Right cardiac atrium (tissue), 5 donors: ENCODE results near the gene LRCH3. TPM values are rescaled to one million over a fixed set of nuclear protein-coding genes. Genes with fewer than 3 reads are reported as not detected.
A peak's percentile ranks its signal among the peaks of the same experiment; 100 is the strongest.

Experiments
- ATAC-seq, 2 donors: fragments of 200-7000 bp; cut with Tn5 transposase; one replicate each; pipeline versions ENCODE4 v1.8.0 to v1.9.1; 2020; ENCODE audit warnings: moderate library complexity in 2 of 2, mild to moderate bottlenecking in 1 of 2
- DNase-seq, 3 donors: peaks; one replicate each; pipeline ENCODE4 v3.0.0-alpha.2; 2020
- H3K27ac ChIP-seq: one replicate; pipeline ENCODE4 v1.5.1; 2013; ENCODE audit warnings: mild to moderate bottlenecking, low read length, control low read depth, moderate library complexity
- H3K27me3 ChIP-seq: one replicate; pipeline ENCODE4 v1.6.1; 2013; ENCODE audit not compliant: control insufficient read depth, insufficient read depth
- H3K4me1 ChIP-seq: one replicate; pipeline ENCODE4 v1.6.1; 2013; ENCODE audit warnings: low read length; ENCODE audit not compliant: control insufficient read depth, insufficient read depth
- H3K4me3 ChIP-seq: one replicate; pipeline ENCODE4 v1.5.1; 2013; ENCODE audit warnings: low read length, control low read depth
- H3K9me3 ChIP-seq: one replicate; pipeline ENCODE4 v1.6.1; 2013; ENCODE audit warnings: low read length; ENCODE audit not compliant: control insufficient read depth
- WGBS: extraction: QIAGEN DNeasy Blood & Tissue Kit; methylation state at CpG from one replicate; pipeline ENCODE4 v1.1.7; 2013; 5-methylcytosine and 5-hydroxymethylcytosine counted together
- intact Hi-C, 4 donors: fragments of 100-400 bp; cut with DNase I; formaldehyde crosslinking; loops; one replicate each; pipeline versions ENCODE4 v1.11.0 to v1.14.0; 2022 to 2023
- polyA plus RNA-seq: library from polyadenylated mRNA; stranded (reverse); fragments of 200-250 nt; gene quantifications from one replicate; pipeline ENCODE4 v1.2.3, GENCODE V29; 2013
- total RNA-seq, 4 donors: library from RNA; stranded (reverse); fragmentation: NEBNext Ultra II Directional; extraction: Animal tissue kit (Norgen Biotek cat#: 25700); gene quantifications; one replicate each; pipeline ENCODE4 v1.2.1, GENCODE V29; 2021
- donor health status: healthy with polysubstance abuse.
- donor health status: DM: no; HTN: yes; CAD: no.
- donor health status: DM: no; HTN: no; CAD: no.
- donor health status: DM: no; HTN: yes; CAD: no; lungs with severe emphysema.
- donor health status: DM: yes; HTN: yes; CAD: no.

LRCH3 gene
- total and polyA plus RNA-seq, 5 donors, result 16.3 to 27.0 (median 23.6) TPM

DNA sequence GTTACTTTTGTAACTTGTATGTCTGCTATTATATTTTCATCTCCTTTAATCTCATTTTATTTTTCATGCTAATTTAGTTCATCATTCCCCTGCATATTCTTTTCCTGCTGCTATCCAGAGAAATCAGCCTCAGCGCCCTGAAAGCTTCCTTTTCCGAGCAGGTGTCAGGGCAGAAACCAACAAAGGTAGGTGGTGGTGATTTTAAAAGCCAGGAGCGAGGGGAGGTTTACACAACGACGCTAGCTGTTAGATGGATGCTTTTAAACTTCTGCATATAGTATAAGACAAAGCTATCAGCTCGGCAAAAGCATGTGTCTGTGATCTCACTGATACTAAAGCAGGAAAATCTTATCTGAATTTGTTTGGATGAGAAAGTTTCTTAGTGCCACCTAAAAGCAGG, 75.0 kb downstream of the LRCH3 start:
- Histone ChIP-seq H3K4me3 (no peak overlapping the region), H3K9me3 (no peaks in the 10 kb centered on the region), H3K27ac (no peak overlapping the region), H3K4me1 (no peaks in the 10 kb centered on the region), H3K27me3 (no peaks in the 10 kb centered on the region)
- ATAC-seq (no peak), DNase-seq (no peak)
- 97% methylated on average over 6 of the region's 6 CpGs for WGBS
- intact Hi-C loops, result no loop called here

DNA sequence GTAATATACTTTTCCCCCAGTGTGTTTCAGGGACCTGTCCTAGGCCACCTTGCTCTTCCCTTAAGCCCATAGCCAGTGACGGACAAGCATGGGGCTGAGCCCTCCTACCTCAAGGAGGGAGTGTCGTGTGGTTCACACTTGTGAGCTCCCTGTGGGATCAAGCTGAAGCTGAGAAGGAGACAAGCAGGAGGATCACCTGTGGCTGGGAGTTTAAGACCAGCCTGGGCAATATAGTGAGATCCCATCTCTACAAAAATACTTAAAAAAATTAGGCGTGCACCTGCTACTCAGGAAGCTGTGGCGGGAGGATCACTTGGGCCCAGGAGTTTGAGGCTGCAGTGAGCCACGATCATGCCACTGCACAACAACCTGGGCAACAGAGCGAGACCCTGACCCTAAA, 82.3 kb downstream of the LRCH3 start:
- H3K9me3 ChIP-seq, result no peaks in the 10 kb centered on the region

DNA sequence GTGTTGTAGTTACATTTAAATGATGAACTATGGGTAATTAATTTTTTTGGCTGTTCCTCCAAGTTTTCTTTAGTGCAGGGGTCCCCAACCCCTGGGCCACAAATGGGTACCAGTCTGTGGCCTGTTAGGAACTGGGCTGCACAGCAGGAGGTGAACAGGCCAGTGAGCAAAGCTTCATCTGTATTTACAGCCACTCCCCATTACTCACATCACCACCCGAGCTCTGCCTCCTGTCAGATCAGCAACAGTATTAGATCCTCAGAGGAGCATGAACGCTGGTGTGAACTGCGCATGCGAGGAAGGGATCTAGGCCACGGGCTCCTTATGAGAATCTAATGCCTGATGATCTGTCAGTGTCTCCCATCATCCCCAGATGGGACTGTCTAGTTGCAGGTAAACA, 83.0 kb downstream of the LRCH3 start:
- intact Hi-C loops, result no loop called here

More for the DNA sequence above, 82.3 kb downstream of the LRCH3 start:
- Histone ChIP-seq H3K4me1 (no peaks in the 10 kb centered on the region), H3K27ac (no peak overlapping the region), H3K4me3 (no peak overlapping the region), H3K27me3 (no peaks in the 10 kb centered on the region)
- DNase-seq (no peak), ATAC-seq (peak in 1 of 2 donors; percentile 16)
- intact Hi-C loops, result no loop called here
- 97% methylated on average over 6 of the region's 6 CpGs for whole genome bisulfite sequencing

DNA sequence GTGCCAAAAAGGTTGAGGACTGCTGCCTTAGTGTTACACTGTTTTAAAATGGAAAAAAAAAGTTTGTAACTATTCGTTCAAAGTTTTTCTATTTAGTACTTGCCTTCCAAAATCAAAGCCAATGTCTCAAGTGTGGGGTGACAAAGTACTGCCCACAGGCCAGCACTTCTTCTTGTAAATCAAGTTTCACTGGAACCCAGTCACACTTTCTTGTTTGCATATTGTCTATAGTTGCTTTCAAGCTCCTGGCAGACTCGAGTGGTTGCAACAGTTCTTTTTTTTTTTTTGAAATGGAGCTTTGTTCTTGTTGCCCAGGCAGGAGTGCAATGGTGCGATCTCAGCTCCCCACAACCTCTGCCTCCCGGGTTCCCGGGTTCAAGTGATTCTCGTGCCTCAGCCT, 83.6 kb downstream of the LRCH3 start:
- WGBS, result 80% methylated on average over 6 of the region's 6 CpGs

More for the DNA sequence above, 83.0 kb downstream of the LRCH3 start:
- ATAC-seq (no peak), DNase-seq (no peak)
- 93% methylated on average over 5 of the region's 5 CpGs for WGBS
- no peaks in the 10 kb centered on the region for H3K4me1 ChIP-seq
- no peaks in the 10 kb centered on the region for H3K9me3 ChIP-seq
- H3K27me3 ChIP-seq, result no peaks in the 10 kb centered on the region
- H3K4me3 ChIP-seq, result no peak overlapping the region
- no peak overlapping the region for H3K27ac ChIP-seq

DNA sequence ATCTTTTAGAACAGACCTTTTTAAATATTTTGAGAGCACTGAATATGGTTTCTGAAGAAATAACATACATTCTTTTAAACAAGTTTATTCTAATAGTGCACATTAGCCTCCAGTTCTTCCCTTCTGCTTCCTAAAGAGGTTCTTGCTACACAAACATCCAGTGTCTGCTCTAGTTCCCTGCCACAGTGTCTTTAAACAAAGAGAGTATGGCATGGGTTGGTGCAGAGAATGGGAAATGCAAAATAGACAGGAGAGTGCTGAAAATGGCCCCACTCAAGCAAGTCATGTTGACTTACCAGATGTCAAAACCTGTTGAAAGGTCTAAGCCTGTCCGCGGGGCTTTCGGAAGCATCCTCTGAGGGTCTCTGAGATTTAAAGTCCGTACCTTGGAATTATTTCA, 86.8 kb downstream of the LRCH3 start:
- ATAC-seq, result no peak
- intact Hi-C loops, result no loop called here
- H3K9me3 ChIP-seq, result no peaks in the 10 kb centered on the region
- no peak overlapping the region for H3K4me3 ChIP-seq
- 95% methylated on average over 4 of the region's 4 CpGs for WGBS
- no peaks in the 10 kb centered on the region for H3K27me3 ChIP-seq
- no peaks in the 10 kb centered on the region for H3K4me1 ChIP-seq
- no peak overlapping the region for H3K27ac ChIP-seq
- DNase-seq, result no peak

More for the DNA sequence above, 83.6 kb downstream of the LRCH3 start:
- no peak overlapping the region for H3K4me3 ChIP-seq
- intact Hi-C loops, result no loop called here
- no peaks in the 10 kb centered on the region for H3K4me1 ChIP-seq
- no peaks in the 10 kb centered on the region for H3K9me3 ChIP-seq
- ATAC-seq, result no peak
- no peak for DNase-seq
- H3K27ac ChIP-seq, result no peak overlapping the region
- no peaks in the 10 kb centered on the region for H3K27me3 ChIP-seq

DNA sequence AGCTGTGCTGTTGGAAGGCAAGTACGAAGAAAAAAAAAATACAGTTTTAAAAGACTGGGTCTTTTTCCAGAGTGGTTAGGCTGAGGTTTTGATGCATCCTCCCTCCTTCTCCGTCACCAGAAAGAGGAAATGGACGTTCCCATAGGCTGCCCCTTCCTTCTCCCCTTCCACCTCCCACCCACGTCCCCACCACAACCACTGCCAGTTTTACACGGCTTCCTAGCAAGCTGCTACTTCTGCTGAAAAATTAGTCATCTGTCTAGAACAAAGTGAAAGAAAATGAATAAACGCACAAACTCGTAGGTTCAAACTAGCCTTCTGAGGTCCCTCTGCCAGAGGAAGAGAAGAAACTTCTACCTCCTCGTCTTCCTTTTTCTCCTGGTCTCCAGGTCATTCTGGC, 87.4 kb downstream of the LRCH3 start:
- no peaks in the 10 kb centered on the region for H3K9me3 ChIP-seq
- intact Hi-C loops, result no loop called here
- no peaks in the 10 kb centered on the region for H3K4me1 ChIP-seq
- DNase-seq, result no peak
- no peak for ATAC-seq
- WGBS, result 72% methylated on average over 8 of the region's 8 CpGs
- no peaks in the 10 kb centered on the region for H3K27me3 ChIP-seq
- no peak overlapping the region for H3K4me3 ChIP-seq
- no peak overlapping the region for H3K27ac ChIP-seq

DNA sequence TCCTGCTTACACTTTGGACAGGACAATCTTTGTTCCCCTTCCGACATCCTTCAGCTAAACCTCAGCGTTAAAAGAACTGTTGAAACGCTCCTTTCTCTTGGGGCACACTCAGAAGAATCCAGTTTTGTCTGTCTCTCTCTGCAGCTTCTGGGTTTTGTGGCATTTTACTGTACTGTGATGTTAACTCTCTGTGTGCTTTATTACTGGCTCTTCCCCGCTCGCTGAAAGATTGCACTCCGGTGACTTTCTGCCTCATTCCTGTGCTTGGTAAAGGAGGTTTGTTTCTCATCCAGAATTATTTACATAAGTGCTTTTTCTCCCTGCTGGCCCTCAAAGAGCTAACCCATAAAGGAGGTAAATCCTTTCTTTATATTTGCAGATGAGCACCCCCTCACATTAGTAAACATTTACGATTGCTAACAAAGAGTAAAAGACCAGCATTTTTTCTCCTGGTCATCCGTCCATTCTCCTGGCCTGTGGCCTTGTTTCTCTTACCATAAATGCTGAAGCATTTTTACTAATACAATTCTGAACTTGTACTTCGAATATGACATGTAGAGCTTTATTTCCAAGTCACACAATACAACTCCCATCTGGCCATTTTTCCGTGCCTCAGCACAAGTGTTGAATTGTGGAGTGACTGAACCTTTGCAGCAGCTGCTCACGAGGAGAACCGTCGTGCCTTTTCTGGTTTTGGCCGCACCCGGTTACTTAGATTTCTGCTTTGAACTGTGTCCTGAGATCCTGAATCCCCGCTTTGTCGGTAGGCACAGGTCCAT, 89.6 kb downstream of the LRCH3 start:
- H3K27me3 ChIP-seq, result no peaks in the 10 kb centered on the region
- no peak overlapping the region for H3K27ac ChIP-seq
- no peaks in the 10 kb centered on the region for H3K9me3 ChIP-seq
- intact Hi-C loops, result no loop called here
- no peak for ATAC-seq
- H3K4me1 ChIP-seq, result no peaks in the 10 kb centered on the region
- WGBS, result 84% methylated on average over 17 of the region's 17 CpGs
- H3K4me3 ChIP-seq, result no peak overlapping the region
- DNase-seq, result no peak

DNA sequence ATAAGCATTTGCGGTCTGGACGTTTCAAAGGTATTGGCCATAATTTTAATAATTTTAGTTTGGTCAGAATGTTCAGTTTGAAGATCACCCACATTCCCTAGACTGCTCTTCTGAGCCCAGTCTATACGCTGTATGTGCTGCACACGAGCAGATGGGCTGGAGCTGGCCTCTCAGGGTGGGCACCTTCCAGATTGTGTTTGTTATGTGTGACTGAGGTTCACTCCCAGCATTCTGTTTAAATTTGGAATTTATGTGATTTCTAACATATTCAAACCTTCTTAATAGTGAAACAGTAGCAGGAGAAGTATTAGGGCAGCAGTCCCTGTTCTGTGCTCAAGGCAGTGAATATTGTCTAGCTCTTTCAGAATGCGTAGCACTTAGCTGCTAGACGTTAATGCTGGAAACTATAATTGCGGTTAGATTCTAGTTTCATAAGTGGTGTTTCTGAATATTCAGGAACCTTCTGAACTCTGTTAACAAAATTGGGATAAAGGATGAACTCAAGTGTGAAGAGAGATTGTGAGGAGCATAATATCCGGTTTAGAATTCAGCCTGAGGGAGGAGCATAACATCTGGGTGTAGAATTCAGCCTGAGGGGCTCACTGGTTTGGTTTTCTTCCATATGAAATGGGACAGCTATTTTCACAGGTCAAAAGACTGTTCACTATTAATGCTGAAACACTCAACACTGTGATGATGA, 90.4 kb downstream of the LRCH3 start:
- intact Hi-C loops, result no loop called here
- H3K4me1 ChIP-seq, result no peaks in the 10 kb centered on the region
- no peak for DNase-seq
- no peak overlapping the region for H3K4me3 ChIP-seq
- H3K27ac ChIP-seq, result no peak overlapping the region
- no peak for ATAC-seq
- H3K9me3 ChIP-seq, result no peaks in the 10 kb centered on the region
- no peaks in the 10 kb centered on the region for H3K27me3 ChIP-seq
- WGBS, result 78% methylated on average over 8 of the region's 8 CpGs

DNA sequence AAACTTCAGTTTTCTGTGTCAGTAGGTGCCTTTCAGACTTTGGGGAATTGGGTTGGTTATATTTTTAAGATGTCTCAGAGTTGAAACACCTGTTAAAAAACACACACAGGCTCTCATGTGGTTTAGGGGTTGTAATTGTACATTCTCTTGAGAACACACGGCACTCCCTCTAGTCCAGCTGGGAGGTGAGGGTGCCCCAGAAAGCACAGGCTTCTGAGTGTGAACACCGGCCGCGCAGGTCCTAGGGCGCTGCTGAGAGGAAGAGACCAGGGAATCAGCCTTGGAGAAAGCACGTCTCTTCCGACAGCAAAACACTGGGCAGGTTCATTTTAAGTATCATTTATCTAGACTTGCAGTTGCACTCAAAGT, 90.9 kb downstream of the LRCH3 start:
- ATAC-seq (no peak), DNase-seq (no peak)
- 90% methylated on average over 7 of the region's 7 CpGs for WGBS
- no peaks in the 10 kb centered on the region for H3K9me3 ChIP-seq
- intact Hi-C loops, result no loop called here
- no peak overlapping the region for H3K4me3 ChIP-seq
- H3K27me3 ChIP-seq, result no peaks in the 10 kb centered on the region
- H3K4me1 ChIP-seq, result no peaks in the 10 kb centered on the region
- H3K27ac ChIP-seq, result no peak overlapping the region

DNA sequence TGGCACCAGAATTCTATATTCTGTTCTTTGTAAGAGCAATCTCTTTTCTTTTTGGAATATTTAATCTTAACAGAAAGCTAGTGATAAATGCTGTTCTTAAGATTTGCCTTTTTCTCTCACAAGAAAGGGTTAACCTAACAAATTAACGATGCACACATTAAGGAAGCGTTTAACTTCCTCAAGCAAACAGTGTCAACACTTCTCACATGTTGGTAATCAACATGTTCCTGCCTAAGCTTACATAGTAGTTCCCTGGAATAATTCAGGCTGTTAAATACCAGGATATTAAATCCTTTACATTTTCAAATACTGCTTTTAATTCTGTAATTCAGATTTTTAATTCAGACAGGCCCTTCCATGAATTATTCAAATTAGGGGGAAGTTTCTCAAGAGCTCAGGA, 91.5 kb downstream of the LRCH3 start:
- Histone ChIP-seq H3K27me3 (no peaks in the 10 kb centered on the region), H3K4me1 (no peaks in the 10 kb centered on the region), H3K9me3 (no peaks in the 10 kb centered on the region), H3K4me3 (no peak overlapping the region), H3K27ac (no peak overlapping the region)
- intact Hi-C loops, result no loop called here
- 8% methylated on average over 2 of the region's 2 CpGs for WGBS
- DNase-seq, result no peak
- ATAC-seq, result no peak

DNA sequence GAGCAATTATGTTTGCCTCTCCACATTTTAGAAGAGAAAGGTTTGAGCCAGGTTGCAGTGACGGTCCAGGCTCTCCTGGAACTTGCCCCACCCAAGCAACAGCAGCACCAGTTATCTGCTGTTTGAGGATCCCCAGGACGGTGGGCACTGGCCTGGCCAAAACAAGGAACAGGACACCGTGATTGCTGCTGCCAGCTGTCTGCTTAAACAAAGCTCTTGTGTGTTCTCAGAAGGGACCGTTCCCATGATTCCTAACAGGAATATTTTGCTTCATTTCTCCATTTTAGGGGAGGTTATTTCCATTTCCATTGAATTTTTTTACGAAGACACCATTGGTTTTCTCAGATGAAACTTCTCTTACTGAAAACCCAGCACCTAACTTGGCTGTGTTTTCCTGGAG, 92.5 kb downstream of the LRCH3 start:
- no peak overlapping the region for H3K4me3 ChIP-seq
- H3K27me3 ChIP-seq, result no peaks in the 10 kb centered on the region
- intact Hi-C loops, result no loop called here
- 74% methylated on average over 5 of the region's 5 CpGs for WGBS
- ATAC-seq, result no peak
- no peaks in the 10 kb centered on the region for H3K4me1 ChIP-seq
- H3K9me3 ChIP-seq, result no peaks in the 10 kb centered on the region
- no peak for DNase-seq
- no peak overlapping the region for H3K27ac ChIP-seq
